Esophagus squamous epithelium (tissue), 4 donors: ENCODE results near the gene GBP3.
"Not testable (repeated sequence)": the region's sequence is repeated elsewhere in the genome, so short reads cannot be mapped to it uniquely, and the experiment has no call there.

Experiments used
- CTCF ChIP-seq, 6 experiments: fragments of 450-650 bp in 4 of 6; fragments of 200-600 bp in 2 of 6; sonication (generic) in 2 of 6; IDR thresholded peaks; one replicate each; pipeline ENCODE4 v1.5.1; 2016 to 2019; ENCODE audit warnings: antibody characterized with exemption in 6 of 6, mild to moderate bottlenecking in 4 of 6, moderate library complexity in 4 of 6
- POLR2A ChIP-seq, 4 donors: fragments of 450-650 bp; IDR thresholded peaks; one replicate each; pipeline ENCODE4 v1.6.1; 2017; ENCODE audit warnings: antibody characterized with exemption in 4 of 4, mild to moderate bottlenecking in 4 of 4, moderate library complexity in 3 of 4

DNA sequence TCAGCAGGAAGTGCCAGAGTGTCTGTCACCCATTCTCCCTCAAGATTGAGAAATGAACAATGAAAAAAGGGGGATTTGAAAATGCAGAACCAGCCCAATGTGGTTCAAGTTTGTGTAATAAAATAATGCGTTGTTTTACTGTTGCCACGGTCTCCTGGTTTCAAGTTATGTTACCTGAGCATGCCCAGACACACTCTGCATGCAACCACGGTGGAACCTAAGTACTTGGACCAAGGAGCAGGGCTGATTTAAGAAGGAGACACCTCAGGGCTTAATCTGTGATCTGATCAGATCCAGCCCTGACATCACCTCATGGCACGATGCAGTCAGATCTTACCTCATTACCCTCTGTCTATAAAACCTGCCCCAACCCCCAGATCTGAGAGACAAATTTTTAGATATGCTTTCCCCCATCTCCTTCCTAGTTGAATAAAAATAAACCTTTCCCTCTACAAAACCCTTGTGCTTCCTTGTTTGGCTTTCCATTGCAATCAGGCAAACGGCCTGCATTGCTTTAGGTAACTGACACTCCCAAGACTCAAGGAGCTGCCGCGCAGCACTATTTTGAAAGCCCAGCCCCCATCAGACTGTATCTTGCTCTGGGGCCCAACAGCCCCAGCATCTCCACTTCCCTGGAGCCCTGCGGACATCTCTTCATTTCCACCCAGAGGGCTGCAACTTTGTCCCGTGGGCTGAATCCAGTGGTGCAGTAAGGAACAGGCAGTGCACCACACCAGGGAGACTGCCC, 27.4 kb upstream of the GBP3 start:
- TF ChIP-seq CTCF, POLR2A (IDR thresholded peaks at IDR 0.05): not testable (repeated sequence)
